Measurements from ENCODE around the gene ALDH4A1. TPM values are rescaled to one million over a fixed set of nuclear protein-coding genes. Genes with fewer than 3 reads are reported as not detected.

Gene ALDH4A1
- total RNA-seq, 1 donor from 2014 or later, result 16.6 TPM

DNA sequence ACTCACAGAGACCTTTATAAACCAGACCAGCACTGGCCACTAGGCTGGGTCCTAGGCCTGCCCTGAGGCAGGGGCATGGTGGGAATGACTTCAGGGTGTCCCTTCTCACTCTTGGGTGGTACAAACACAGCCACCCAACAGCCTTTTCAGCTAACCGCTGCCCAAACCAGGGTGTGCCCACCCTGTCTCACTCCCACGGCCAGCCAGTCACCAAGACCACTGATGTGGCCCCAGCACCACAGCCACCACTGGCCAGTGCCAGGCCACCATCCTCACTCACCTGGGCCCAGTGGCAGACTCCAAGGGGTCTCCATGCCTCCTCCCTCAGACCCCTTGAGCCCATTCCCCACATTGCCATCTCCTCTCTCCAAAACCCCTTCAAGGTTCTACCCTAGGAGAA lies 70.7 kb downstream of the ALDH4A1 start:
- Histone ChIP-seq H3K9me3 (no peaks in the 10 kb centered on the region), H3K27ac (no peak overlapping the region), H3K27me3 (no peaks in the 10 kb centered on the region), H3K4me1 (no peaks in the 10 kb centered on the region), H3K36me3 (no peaks in the 10 kb centered on the region), H3K4me3 (no peak overlapping the region)
- DNase-seq (ENCODE audit: low spot score in 2 of 2), result no peak
- TF ChIP-seq, protein P1, sequence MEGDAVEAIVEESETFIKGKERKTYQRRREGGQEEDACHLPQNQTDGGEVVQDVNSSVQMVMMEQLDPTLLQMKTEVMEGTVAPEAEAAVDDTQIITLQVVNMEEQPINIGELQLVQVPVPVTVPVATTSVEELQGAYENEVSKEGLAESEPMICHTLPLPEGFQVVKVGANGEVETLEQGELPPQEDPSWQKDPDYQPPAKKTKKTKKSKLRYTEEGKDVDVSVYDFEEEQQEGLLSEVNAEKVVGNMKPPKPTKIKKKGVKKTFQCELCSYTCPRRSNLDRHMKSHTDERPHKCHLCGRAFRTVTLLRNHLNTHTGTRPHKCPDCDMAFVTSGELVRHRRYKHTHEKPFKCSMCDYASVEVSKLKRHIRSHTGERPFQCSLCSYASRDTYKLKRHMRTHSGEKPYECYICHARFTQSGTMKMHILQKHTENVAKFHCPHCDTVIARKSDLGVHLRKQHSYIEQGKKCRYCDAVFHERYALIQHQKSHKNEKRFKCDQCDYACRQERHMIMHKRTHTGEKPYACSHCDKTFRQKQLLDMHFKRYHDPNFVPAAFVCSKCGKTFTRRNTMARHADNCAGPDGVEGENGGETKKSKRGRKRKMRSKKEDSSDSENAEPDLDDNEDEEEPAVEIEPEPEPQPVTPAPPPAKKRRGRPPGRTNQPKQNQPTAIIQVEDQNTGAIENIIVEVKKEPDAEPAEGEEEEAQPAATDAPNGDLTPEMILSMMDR (IDR thresholded peaks at IDR 0.05), result no peak
- intact Hi-C loops (cut with DNase I), result no loop called here

DNA sequence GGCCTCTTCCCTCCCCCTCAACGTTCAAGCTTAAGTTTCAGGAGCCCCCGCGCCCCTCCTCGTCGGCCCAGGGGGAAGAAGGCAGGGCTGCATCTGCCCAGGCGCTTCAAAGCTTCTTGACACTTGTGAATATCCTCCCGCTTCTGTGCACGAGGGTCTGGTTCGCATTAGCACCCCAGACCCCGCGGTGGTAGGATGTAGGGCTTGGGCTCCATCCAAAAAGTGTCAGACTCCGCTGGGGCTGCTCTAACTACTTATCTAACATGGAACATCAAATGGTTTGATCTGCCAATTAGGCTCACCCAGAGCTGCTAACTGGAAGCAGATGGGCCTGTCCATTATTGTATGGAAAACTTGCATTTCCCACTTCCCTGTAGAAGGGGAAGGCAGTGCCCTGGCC lies 71.8 kb downstream of the ALDH4A1 start:
- Histone ChIP-seq H3K36me3 (no peaks in the 10 kb centered on the region), H3K4me1 (no peaks in the 10 kb centered on the region), H3K27me3 (no peaks in the 10 kb centered on the region), H3K9me3 (no peaks in the 10 kb centered on the region), H3K27ac (no peak overlapping the region), H3K4me3 (no peak overlapping the region)
- intact Hi-C loops (cut with DNase I), result no loop called here
- TF ChIP-seq, protein P1 (IDR thresholded peaks at IDR 0.05), result no peak
- no peak for DNase-seq (ENCODE audit: low spot score in 2 of 2)

DNA sequence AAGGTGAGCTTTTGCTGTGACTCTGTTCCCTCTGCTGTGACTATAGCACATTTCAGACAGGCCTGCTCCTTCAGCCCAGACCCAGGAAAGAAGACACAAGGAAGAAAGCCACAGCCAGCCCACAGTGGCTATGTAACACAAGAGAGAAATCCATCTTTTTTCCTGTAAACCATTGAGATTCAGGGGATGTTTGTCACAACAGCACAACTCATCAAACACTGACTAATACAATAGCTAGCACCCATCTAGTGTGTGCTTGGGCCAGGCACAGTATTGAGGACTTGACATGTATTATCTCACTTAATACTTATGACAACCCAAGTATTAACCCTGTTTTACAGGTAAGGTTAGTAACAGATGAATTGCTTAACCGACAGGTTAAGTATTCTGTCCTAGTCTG lies 72.7 kb downstream of the ALDH4A1 start:
- Histone ChIP-seq H3K27ac (no peak overlapping the region), H3K36me3 (no peaks in the 10 kb centered on the region), H3K4me1 (no peaks in the 10 kb centered on the region), H3K4me3 (no peak overlapping the region), H3K27me3 (no peaks in the 10 kb centered on the region), H3K9me3 (no peaks in the 10 kb centered on the region)
- TF ChIP-seq, protein P1 (IDR thresholded peaks at IDR 0.05), result no peak
- DNase-seq (ENCODE audit: low spot score in 2 of 2), result no peak
- intact Hi-C loops (cut with DNase I), result no loop called here

DNA sequence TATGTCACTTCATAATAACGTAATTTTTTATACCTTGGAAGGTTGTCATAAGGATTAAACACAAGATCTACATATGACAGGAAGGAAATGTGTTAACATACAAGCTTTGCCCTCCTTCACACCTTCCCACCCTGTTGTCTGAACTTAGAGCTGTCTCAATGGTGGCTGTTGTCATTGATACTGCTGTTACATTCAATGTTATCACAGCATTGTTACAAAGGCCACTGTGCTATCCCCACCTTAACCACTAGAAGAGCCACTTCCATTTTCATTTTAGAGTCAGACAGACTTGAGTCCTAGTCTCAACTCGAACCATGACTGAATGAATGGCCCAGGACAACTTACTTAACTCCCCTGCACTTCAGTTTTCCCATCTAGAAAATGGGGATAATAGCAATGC lies 74.1 kb downstream of the ALDH4A1 start:
- Histone ChIP-seq H3K9me3 (no peaks in the 10 kb centered on the region), H3K27me3 (no peaks in the 10 kb centered on the region)
- TF ChIP-seq, protein P1 (IDR thresholded peaks at IDR 0.05), result no peak

DNA sequence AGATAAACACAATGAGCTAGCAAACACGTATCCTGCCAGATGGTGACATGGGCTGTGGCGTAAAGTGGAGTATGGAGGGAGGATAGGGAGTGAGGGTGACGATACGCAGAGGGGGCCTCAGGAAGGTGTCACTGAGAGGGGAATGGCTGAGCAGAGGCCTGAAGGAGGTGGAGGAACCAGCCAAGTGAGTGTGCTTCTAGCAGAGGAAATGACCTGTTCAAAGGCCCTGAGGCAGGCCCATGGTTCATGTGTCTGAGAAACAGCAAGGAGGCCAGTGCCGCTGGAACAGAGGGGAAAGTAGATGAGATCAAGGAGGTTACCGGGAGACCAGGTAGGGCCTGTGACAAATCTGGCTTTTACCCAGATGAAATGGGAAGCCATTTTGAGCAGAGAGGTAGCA lies 78.9 kb downstream of the ALDH4A1 start:
- no peak for DNase-seq (ENCODE audit: low spot score in 2 of 2)
- no peaks in the 10 kb centered on the region for H3K4me1 ChIP-seq
- intact Hi-C loops (cut with DNase I), result no loop called here
- H3K4me3 ChIP-seq, result no peak overlapping the region
- TF ChIP-seq, protein P1 (IDR thresholded peaks at IDR 0.05), result no peak
- no peak overlapping the region for H3K27ac ChIP-seq
- H3K36me3 ChIP-seq, result no peaks in the 10 kb centered on the region
- no peaks in the 10 kb centered on the region for H3K27me3 ChIP-seq
- H3K9me3 ChIP-seq, result no peaks in the 10 kb centered on the region

More for the DNA sequence above, 74.1 kb downstream of the ALDH4A1 start:
- Histone ChIP-seq H3K36me3 (no peaks in the 10 kb centered on the region), H3K4me1 (no peaks in the 10 kb centered on the region), H3K4me3 (no peak overlapping the region), H3K27ac (no peak overlapping the region)
- intact Hi-C loops (cut with DNase I), result no loop called here
- no peak for DNase-seq (ENCODE audit: low spot score in 2 of 2)

Other genes with a start within 250 kb of the ALDH4A1 start
- gene TAS1R2, start 42.9 kb downstream of the ALDH4A1 start, total RNA-seq, result not detected
- gene IFFO2, start 54.1 kb upstream of the ALDH4A1 start, total RNA-seq, result 131 TPM

All from ascending aorta (tissue), 2 donors.